Brain pericyte (primary cell): ENCODE measurements around the gene F9.
"Not testable (repeated sequence)": the region's sequence is repeated elsewhere in the genome, so short reads cannot be mapped to it uniquely, and the experiment has no call there.

ENCODE experiments used
- DNase-seq: peaks from one replicate; pipeline ENCODE4 v3.0.0-alpha.2; 2012; ENCODE audit warnings: low read depth, low spot score

F9 gene

GRCh38 chrX:139530550-139530949 lies at the start of gene F9:
Gene F9 (plus strand): TSS chrX:139530739. CDS start chrX:139530765, 26 bp downstream.
- no peak for DNase-seq

- DNase-seq, result no peak
Observed at GRCh38 chrX:139483699-139484098, 46.8 kb upstream of the F9 start.

GRCh38 chrX:139484591-139484990 lies 45.9 kb upstream of the F9 start:
- DNase-seq, result no peak

- DNase-seq, result no peak
Observed at GRCh38 chrX:139495324-139495723, 35.2 kb upstream of the F9 start.

- DNase-seq, result no peak
Observed at GRCh38 chrX:139506333-139506732, 24.2 kb upstream of the F9 start.

GRCh38 chrX:139508099-139508498 lies 22.4 kb upstream of the F9 start:
- DNase-seq, result no peak

- no peak for DNase-seq
Observed at GRCh38 chrX:139518475-139518874, 12.1 kb upstream of the F9 start.

- DNase-seq, result not testable (repeated sequence)
Observed at GRCh38 chrX:139528829-139529228, 1.7 kb upstream of the F9 start.

- DNase-seq, result no peak
Observed at GRCh38 chrX:139532834-139533233, 2.3 kb downstream of the F9 start.

- DNase-seq, result no peak
Observed at GRCh38 chrX:139533444-139533843, 2.9 kb downstream of the F9 start.

GRCh38 chrX:139538907-139539790 lies 8.6 kb downstream of the F9 start:
- no peak for DNase-seq

- DNase-seq, result no peak
Observed at GRCh38 chrX:139542652-139543051, 12.1 kb downstream of the F9 start.

- no peak for DNase-seq
Observed at GRCh38 chrX:139543920-139544319, 13.4 kb downstream of the F9 start.

- no peak for DNase-seq
Observed at GRCh38 chrX:139544591-139544990, 14.1 kb downstream of the F9 start.

GRCh38 chrX:139554376-139554775 lies 23.8 kb downstream of the F9 start:
- DNase-seq, result no peak

- no peak for DNase-seq
Observed at GRCh38 chrX:139554991-139555675, 24.6 kb downstream of the F9 start.

GRCh38 chrX:139559383-139560042 lies 29.0 kb downstream of the F9 start:
- DNase-seq, result no peak

- DNase-seq, result no peak
Observed at GRCh38 chrX:139560221-139560620, 29.7 kb downstream of the F9 start.

GRCh38 chrX:139563251-139563650 lies 32.7 kb downstream of the F9 start:
- no peak for DNase-seq

- no peak for DNase-seq
Observed at GRCh38 chrX:139566981-139567380, 36.4 kb downstream of the F9 start.

GRCh38 chrX:139581068-139581467 lies 50.5 kb downstream of the F9 start:
- no peak for DNase-seq

- no peak for DNase-seq
Observed at GRCh38 chrX:139585613-139586012, 55.1 kb downstream of the F9 start.
